Astrocyte (in vitro differentiated cells and primary cell): Measurements from ENCODE around the gene ZBTB17. TPM values are rescaled to one million over a fixed set of nuclear protein-coding genes. Genes with fewer than 3 reads are reported as not detected.

Experiments used
- DNase-seq: peaks from one replicate; pipeline ENCODE4 v3.0.0-alpha.2; 2010; ENCODE audit warnings: low read depth
- FAIRE-seq: peaks from 2 replicates; lab custom pipeline; 2011; peaks lifted over from hg19 to GRCh38; lab: Jason Lieb, UNC
- H2AFZ ChIP-seq: 2 replicates; pipeline ENCODE4 v1.6.0; 2012; ENCODE audit warnings: low read depth, low read length, inconsistent platforms
- H3K27ac ChIP-seq: 2 replicates; pipeline ENCODE4 v1.5.1; 2011; ENCODE audit warnings: low read depth, low read length, inconsistent platforms
- H3K27me3 ChIP-seq: 2 replicates; pipeline ENCODE4 v1.6.0; 2011; ENCODE audit warnings: low read length, inconsistent platforms; ENCODE audit not compliant: insufficient read depth
- H3K36me3 ChIP-seq: 2 replicates; pipeline ENCODE4 v1.5.1; 2011; ENCODE audit warnings: low read length, inconsistent platforms; ENCODE audit not compliant: insufficient read depth
- H3K4me1 ChIP-seq: 2 replicates; pipeline ENCODE4 v1.5.1; 2011; ENCODE audit warnings: low read length, inconsistent platforms; ENCODE audit not compliant: insufficient read depth
- H3K4me2 ChIP-seq: 2 replicates; pipeline ENCODE4 v1.6.0; 2012; ENCODE audit warnings: low read length, inconsistent platforms
- H3K4me3 ChIP-seq: 2 replicates; pipeline ENCODE4 v1.5.1; 2011; ENCODE audit warnings: low read depth, mild to moderate bottlenecking, low read length, inconsistent platforms; ENCODE audit not compliant: insufficient read depth
- H3K79me2 ChIP-seq: 2 replicates; pipeline ENCODE4 v1.6.0; 2012; ENCODE audit warnings: mild to moderate bottlenecking, low read length, inconsistent platforms; ENCODE audit not compliant: insufficient read depth
- H3K9ac ChIP-seq: 2 replicates; pipeline ENCODE4 v1.6.0; 2012; ENCODE audit warnings: mild to moderate bottlenecking, low read length, inconsistent platforms
- H3K9me3 ChIP-seq: 2 replicates; pipeline ENCODE4 v1.5.1; 2012; ENCODE audit warnings: low read depth, mild to moderate bottlenecking, low read length, inconsistent platforms; ENCODE audit not compliant: insufficient read depth
- H4K20me1 ChIP-seq: 2 replicates; pipeline ENCODE4 v1.6.0; 2012; ENCODE audit warnings: low read length, inconsistent platforms; ENCODE audit not compliant: insufficient read depth
- H3K27ac Mint-ChIP-seq: one replicate; pipeline ENCODE4 v1.8.0; 2021; ENCODE audit warnings: mild to moderate bottlenecking, mixed read lengths; ENCODE audit not compliant: unreplicated experiment
- H3K27me3 Mint-ChIP-seq: one replicate; pipeline ENCODE4 v1.8.0; 2021; ENCODE audit warnings: low read depth, mixed read lengths; ENCODE audit not compliant: unreplicated experiment
- H3K36me3 Mint-ChIP-seq: one replicate; pipeline ENCODE4 v1.8.0; 2021; ENCODE audit warnings: low read depth, mixed read lengths; ENCODE audit not compliant: unreplicated experiment
- H3K4me1 Mint-ChIP-seq: one replicate; pipeline ENCODE4 v1.8.0; 2021; ENCODE audit warnings: low read depth, mixed read lengths; ENCODE audit not compliant: unreplicated experiment
- H3K4me3 Mint-ChIP-seq: one replicate; pipeline ENCODE4 v1.8.0; 2021; ENCODE audit warnings: mild to moderate bottlenecking, moderate library complexity, mixed read lengths; ENCODE audit not compliant: unreplicated experiment
- H3K9me3 Mint-ChIP-seq: one replicate; pipeline ENCODE4 v1.8.0; 2021; ENCODE audit warnings: mild to moderate bottlenecking, mixed read lengths; ENCODE audit not compliant: unreplicated experiment
- EZH2 ChIP-seq: IDR thresholded peaks from 2 replicates; pipeline ENCODE4 v1.6.1; 2012; ENCODE audit warnings: mild to moderate bottlenecking, low read length, inconsistent platforms; ENCODE audit not compliant: insufficient read depth
- total RNA-seq: library from RNA; stranded (reverse); gene quantifications from 2 replicates; pipeline ENCODE4 v1.2.1, GENCODE V29; 2021
- TF ChIP-seq, protein P1 (sequence below): IDR thresholded peaks from 2 replicates; pipeline ENCODE4 v1.5.1; 2011; ENCODE audit warnings: low read depth, mild to moderate bottlenecking, inconsistent platforms, low read length, moderate library complexity; ENCODE audit not compliant: insufficient read depth

Gene ZBTB17
- total RNA-seq, 1 donor from 2014 or later: 28.1 TPM

DNA sequence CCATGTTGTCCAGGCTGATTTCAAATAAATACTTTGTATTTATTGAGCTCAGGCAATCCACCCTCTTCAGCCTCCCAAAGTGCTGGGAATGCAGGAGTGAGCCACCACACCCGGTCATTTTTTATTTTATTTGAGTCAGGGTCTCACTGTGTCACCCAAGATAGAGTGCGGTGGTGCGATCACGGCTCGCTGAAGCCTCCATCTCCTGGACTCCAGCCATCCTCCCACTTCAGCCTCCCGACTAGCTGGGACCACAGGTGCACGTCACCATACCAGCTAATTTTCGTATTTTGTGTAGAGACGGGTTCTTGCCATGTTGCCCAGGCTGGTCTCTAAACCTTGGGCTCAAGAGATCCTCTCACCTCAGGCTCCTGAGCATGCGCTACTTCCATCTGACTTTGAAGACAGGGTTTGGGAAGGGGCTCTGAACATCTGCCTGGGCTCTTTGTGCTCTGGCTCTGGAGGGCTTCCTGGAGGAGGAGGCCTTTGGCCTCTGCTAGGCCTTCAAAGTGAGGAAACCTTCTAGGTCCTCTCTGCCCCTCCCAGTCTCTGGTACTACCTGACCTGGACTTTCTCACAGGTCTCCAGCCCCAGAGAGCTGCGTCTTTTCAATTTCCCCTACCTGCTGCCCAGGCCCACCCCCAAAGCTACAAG, 36.2 kb upstream of the ZBTB17 start:
- DNase-seq (no peak), FAIRE-seq (no peak)
- no peak overlapping the region for H2AFZ ChIP-seq
- no peak overlapping the region for H3K4me3 Mint-ChIP-seq
- no peaks in the 10 kb centered on the region for H4K20me1 ChIP-seq
- TF ChIP-seq, protein P1, sequence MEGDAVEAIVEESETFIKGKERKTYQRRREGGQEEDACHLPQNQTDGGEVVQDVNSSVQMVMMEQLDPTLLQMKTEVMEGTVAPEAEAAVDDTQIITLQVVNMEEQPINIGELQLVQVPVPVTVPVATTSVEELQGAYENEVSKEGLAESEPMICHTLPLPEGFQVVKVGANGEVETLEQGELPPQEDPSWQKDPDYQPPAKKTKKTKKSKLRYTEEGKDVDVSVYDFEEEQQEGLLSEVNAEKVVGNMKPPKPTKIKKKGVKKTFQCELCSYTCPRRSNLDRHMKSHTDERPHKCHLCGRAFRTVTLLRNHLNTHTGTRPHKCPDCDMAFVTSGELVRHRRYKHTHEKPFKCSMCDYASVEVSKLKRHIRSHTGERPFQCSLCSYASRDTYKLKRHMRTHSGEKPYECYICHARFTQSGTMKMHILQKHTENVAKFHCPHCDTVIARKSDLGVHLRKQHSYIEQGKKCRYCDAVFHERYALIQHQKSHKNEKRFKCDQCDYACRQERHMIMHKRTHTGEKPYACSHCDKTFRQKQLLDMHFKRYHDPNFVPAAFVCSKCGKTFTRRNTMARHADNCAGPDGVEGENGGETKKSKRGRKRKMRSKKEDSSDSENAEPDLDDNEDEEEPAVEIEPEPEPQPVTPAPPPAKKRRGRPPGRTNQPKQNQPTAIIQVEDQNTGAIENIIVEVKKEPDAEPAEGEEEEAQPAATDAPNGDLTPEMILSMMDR: no peak
- H3K4me1 Mint-ChIP-seq: peaks cover 13% of the 10 kb centered on the region
- peaks cover 4% of the 10 kb centered on the region for H3K9me3 Mint-ChIP-seq
- H3K4me1 ChIP-seq: peaks cover 23% of the 10 kb centered on the region
- no peak overlapping the region for H3K27ac Mint-ChIP-seq
- no peak overlapping the region for H3K4me3 ChIP-seq
- peak overlapping the region; percentile 83 for H3K4me2 ChIP-seq
- H3K27me3 ChIP-seq: no peaks in the 10 kb centered on the region
- no peaks in the 10 kb centered on the region for H3K36me3 ChIP-seq
- H3K36me3 Mint-ChIP-seq: no peaks in the 10 kb centered on the region
- no peaks in the 10 kb centered on the region for H3K79me2 ChIP-seq
- peak overlapping the region; percentile 77 for H3K9ac ChIP-seq
- H3K27me3 Mint-ChIP-seq: peaks cover 2% of the 10 kb centered on the region
- H3K27ac ChIP-seq: no peak overlapping the region
- no peaks in the 10 kb centered on the region for H3K9me3 ChIP-seq

DNA sequence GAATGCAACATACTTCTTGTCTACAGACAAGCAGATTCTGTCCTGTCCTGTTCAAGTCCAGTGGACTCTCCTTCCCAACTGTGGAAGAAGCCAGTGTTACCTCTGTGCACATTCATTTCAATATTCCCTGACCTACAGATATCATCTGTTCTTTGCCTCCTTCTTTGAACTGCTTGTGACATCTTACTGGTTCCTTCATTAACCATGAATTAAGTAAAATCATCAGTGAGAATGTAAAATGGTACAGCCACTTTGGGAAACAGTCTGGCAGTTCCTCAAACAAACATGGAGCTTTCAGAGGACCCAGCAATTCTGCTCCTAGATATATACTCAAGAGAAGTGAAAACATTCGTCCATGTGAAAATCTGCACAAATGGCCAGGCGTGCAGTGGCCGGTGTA, 34.9 kb upstream of the ZBTB17 start:
- TF ChIP-seq, protein P1: no peak
- TF ChIP-seq EZH2: no peak
- no peak for FAIRE-seq
- no peak overlapping the region for H3K4me3 ChIP-seq
- Mint-ChIP-seq H3K27me3 (peaks cover 9% of the 10 kb centered on the region), H3K27ac (no peak overlapping the region), H3K4me3 (no peak overlapping the region), H3K4me1 (peaks cover 15% of the 10 kb centered on the region), H3K9me3 (peaks cover 4% of the 10 kb centered on the region), H3K36me3 (no peaks in the 10 kb centered on the region)
- no peak overlapping the region for H3K9ac ChIP-seq
- H3K4me2 ChIP-seq: no peak overlapping the region
- no peak overlapping the region for H2AFZ ChIP-seq
- no peaks in the 10 kb centered on the region for H4K20me1 ChIP-seq
- H3K27me3 ChIP-seq: no peaks in the 10 kb centered on the region
- no peak for DNase-seq
- H3K27ac ChIP-seq: no peak overlapping the region
- no peaks in the 10 kb centered on the region for H3K36me3 ChIP-seq
- no peaks in the 10 kb centered on the region for H3K9me3 ChIP-seq
- H3K4me1 ChIP-seq: peaks cover 20% of the 10 kb centered on the region
- H3K79me2 ChIP-seq: no peaks in the 10 kb centered on the region

DNA sequence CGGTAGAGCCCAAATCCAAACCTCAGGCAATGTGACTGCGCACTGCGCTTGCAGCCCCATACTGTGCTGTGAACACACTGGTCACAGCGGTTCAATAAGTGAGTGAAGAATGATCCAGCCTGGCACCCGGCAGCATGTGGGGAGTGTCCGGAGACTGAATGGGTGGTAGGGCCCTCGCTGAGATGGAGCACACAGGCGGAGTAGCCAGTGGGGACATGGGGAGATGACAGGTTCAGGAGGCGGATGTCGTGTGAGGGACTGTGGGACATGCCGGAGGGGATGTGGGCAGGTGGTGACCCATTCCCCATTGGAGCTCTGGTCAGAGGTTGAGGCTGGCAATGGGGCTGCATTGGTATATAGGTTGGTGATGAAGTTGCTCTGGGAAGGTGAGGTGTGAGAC, 33.8 kb upstream of the ZBTB17 start:
- Mint-ChIP-seq H3K4me3 (no peak overlapping the region), H3K27ac (no peak overlapping the region), H3K9me3 (no peaks in the 10 kb centered on the region), H3K36me3 (no peaks in the 10 kb centered on the region), H3K27me3 (peaks cover 15% of the 10 kb centered on the region), H3K4me1 (peaks cover 15% of the 10 kb centered on the region)
- H3K4me2 ChIP-seq: no peak overlapping the region
- no peak overlapping the region for H3K9ac ChIP-seq
- H3K4me1 ChIP-seq: peaks cover 18% of the 10 kb centered on the region
- H3K27ac ChIP-seq: no peak overlapping the region
- no peaks in the 10 kb centered on the region for H3K27me3 ChIP-seq
- no peaks in the 10 kb centered on the region for H3K79me2 ChIP-seq
- H3K36me3 ChIP-seq: no peaks in the 10 kb centered on the region
- TF ChIP-seq, protein P1: no peak
- no peak for TF ChIP-seq EZH2
- DNase-seq (no peak), FAIRE-seq (no peak)
- no peaks in the 10 kb centered on the region for H3K9me3 ChIP-seq
- no peak overlapping the region for H2AFZ ChIP-seq
- no peaks in the 10 kb centered on the region for H4K20me1 ChIP-seq
- H3K4me3 ChIP-seq: no peak overlapping the region
